AML-193 (cell line): ENCODE measurements around the gene BCAN.

Source experiments
- DNase-seq, 2 experiments: peaks; one replicate each; lab custom pipeline; 2025; lab: John Stamatoyannopoulos, UW

The BCAN gene

GRCh38 chr1:156643778-156644092 is 1.8 kb downstream of the BCAN start:
- peak; percentile 37 to 45 for DNase-seq

- no peak for DNase-seq
Observed at GRCh38 chr1:156644146-156644545, 2.2 kb downstream of the BCAN start.

GRCh38 chr1:156644640-156645039 is 2.7 kb downstream of the BCAN start:
- DNase-seq: no peak

- DNase-seq: no peak
Observed at GRCh38 chr1:156645056-156645455, 3.1 kb downstream of the BCAN start.

DNA sequence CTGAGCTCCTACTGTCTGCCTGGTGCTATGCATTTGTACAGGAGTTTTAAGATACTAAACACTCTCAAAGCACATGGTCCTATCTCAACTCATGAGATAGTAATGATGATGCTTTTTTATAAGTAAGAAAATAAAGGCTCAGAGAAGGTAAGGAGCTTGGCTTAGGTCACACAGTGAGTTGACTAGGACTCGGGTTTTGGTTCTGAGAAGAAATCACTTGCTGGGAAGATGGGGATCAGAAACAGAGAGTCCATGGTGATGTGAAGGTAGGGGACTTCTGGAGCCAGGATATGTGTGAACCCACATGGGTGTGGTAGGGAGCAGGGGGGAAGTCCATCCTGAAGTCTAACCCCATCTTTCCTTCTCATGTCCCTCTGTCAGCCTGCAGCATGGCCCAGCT is 3.7 kb downstream of the BCAN start:
- DNase-seq: no peak

- DNase-seq: no peak
Observed at GRCh38 chr1:156646738-156647211, 4.9 kb downstream of the BCAN start.

DNA sequence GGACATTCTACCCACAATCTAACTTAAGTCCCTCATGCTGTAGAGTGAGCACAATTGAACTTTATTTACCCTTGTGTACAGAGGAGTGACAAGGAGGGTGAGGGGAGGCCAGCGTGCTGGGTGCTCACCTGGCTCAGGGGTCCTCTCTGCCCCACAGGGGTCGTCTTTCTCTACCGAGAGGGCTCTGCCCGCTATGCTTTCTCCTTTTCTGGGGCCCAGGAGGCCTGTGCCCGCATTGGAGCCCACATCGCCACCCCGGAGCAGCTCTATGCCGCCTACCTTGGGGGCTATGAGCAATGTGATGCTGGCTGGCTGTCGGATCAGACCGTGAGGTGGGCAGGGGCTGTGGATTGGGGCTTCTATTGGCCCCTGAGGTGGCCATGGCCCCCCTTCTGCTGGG is 5.4 kb downstream of the BCAN start:
- DNase-seq: no peak

- no peak for DNase-seq
Observed at GRCh38 chr1:156648496-156648895, 6.6 kb downstream of the BCAN start.

DNA sequence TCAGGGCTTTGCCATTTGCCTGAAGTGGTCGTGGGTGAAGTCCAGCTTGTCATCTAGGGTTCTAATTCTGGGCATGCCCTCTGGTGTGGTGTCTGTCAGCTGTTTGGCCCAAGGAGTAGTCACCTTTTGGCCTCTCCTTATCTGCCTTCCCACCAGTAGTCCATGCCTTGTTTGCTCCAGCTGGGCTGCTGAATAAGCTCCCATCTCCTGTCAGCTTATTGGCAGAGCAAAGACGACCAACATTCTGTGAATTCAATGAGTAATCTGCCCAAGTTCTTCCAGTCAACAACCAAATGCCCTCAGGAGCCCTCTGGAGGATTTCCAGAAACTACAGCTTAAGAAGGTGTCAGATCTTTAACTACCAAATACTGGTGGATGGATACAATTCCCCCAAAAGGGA is 7.0 kb downstream of the BCAN start:
- DNase-seq: no peak

DNA sequence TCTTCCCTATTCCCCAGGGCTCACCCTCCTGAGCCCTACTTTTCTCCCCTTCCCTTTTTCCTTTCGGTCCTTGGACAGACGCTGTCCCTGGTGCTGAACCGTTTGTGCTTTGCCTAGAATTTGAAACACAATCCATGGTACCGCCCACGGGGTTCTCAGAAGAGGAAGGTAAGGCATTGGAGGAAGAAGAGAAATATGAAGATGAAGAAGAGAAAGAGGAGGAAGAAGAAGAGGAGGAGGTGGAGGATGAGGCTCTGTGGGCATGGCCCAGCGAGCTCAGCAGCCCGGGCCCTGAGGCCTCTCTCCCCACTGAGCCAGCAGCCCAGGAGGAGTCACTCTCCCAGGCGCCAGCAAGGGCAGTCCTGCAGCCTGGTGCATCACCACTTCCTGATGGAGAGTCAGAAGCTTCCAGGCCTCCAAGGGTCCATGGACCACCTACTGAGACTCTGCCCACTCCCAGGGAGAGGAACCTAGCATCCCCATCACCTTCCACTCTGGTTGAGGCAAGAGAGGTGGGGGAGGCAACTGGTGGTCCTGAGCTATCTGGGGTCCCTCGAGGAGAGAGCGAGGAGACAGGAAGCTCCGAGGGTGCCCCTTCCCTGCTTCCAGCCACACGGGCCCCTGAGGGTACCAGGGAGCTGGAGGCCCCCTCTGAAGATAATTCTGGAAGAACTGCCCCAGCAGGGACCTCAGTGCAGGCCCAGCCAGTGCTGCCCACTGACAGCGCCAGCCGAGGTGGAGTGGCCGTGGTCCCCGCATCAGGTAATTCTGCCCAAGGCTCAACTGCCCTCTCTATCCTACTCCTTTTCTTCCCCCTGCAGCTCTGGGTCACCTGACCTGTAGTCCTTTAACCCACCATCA is 10.4 kb downstream of the BCAN start:
- DNase-seq: peak; percentile 12 to 19

GRCh38 chr1:156652992-156653355 is 11.1 kb downstream of the BCAN start:
- no peak for DNase-seq

- DNase-seq: no peak
Observed at GRCh38 chr1:156654700-156655099, 12.8 kb downstream of the BCAN start.

- peak in 1 of 2 experiments; percentile 2 for DNase-seq
Observed at GRCh38 chr1:156655151-156655903, 13.4 kb downstream of the BCAN start.

GRCh38 chr1:156655904-156656516 is 14.1 kb downstream of the BCAN start:
- no peak for DNase-seq

DNA sequence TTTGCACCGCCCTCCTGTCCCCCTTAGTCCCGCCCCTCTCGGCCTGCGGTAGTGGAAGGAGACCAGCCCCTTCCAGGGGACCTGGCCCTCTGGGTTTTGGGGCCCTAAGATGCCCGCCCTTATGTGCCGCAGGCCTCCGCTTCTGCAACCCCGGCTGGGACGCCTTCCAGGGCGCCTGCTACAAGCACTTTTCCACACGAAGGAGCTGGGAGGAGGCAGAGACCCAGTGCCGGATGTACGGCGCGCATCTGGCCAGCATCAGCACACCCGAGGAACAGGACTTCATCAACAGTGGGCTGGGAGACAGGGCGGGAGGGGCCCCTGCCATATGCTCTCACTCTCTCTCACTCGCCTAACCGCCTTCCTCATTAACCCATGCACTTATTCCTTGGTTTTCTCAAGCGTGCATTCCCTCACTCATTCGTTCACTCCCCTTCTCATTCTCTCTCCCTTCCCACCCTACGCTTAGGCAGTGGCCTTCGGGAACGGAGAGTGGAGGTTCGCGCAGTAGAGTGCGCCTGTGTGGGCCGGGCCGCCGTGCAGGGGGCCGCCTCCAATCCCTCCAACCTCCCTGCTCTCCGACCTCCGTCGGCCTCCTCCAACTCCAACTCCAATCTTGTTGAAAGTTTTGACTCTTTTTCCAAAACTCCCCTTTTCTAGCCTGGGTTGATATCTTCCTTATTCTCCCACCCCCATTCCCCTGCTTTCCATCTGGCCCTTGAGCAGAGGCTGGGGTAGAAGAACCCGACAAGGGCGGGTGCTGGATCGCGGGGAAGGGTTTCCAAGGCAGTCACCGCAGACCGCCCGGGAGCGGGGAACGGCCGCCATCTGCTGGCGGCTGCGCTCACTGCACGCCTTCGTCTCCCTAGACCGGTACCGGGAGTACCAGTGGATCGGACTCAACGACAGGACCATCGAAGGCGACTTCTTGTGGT is 15.2 kb downstream of the BCAN start:
- DNase-seq: peak; percentile 11 to 32

- no peak for DNase-seq
Observed at GRCh38 chr1:156657741-156658319, 15.9 kb downstream of the BCAN start.

DNA sequence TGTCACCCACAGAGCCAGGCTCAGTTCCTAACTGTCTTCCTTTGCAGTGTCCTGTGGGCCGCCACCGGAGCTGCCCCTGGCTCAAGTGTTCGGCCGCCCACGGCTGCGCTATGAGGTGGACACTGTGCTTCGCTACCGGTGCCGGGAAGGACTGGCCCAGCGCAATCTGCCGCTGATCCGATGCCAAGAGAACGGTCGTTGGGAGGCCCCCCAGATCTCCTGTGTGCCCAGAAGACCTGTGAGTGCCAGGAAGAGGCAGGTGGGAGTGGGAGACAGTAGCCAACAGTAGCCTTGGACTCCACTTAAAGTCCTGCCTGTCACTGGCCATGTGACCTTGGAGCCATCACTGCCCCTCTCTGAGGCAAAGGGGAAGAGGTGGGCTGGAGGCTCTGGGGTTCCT is 16.6 kb downstream of the BCAN start:
- DNase-seq: no peak

DNA sequence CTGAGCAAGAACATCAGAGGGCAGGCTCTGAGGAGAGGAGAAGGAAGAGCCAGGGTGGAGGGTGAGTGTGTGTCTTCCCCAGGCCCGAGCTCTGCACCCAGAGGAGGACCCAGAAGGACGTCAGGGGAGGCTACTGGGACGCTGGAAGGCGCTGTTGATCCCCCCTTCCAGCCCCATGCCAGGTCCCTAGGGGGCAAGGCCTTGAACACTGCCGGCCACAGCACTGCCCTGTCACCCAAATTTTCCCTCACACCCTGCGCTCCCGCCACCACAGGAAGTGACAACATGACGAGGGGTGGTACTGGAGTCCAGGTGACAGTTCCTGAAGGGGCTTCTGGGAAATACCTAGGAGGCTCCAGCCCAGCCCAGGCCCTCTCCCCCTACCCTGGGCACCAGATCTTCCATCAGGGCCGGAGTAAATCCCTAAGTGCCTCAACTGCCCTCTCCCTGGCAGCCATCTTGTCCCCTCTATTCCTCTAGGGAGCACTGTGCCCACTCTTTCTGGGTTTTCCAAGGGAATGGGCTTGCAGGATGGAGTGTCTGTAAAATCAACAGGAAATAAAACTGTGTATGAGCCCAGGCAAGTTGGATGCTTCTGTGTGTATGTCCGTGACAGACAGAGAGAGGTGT is 17.1 kb downstream of the BCAN start:
- DNase-seq: no peak

DNA sequence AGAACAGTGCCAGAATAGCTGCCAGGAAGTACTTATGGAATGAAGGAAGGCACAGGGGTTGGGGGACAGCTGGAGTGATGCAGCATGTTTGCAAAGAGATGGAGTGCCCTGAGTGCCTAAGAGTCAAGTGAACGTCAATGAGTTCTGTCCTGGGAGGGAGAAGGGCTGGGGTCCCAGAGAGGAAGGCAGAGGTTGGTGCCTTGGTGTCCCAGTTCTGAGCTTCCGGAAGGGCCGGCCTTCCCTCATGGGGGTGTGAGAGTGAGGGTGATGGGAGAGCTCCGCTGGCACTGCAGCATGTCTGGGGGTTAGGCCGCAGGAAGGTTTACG is 17.7 kb downstream of the BCAN start:
- no peak for DNase-seq

GRCh38 chr1:156659988-156660751 is 18.3 kb downstream of the BCAN start:
- peak; percentile 89 to 93 for DNase-seq
